ENCODE data around the gene CLIC4. TPM values are rescaled to one million over a fixed set of nuclear protein-coding genes. Genes with fewer than 3 reads are reported as not detected.
A peak's percentile ranks its signal among the peaks of the same experiment; 100 is the strongest.

Gene CLIC4
- total and polyA plus RNA-seq, 2 experiments from 2014 or later = 92.5 to 308 TPM

DNA sequence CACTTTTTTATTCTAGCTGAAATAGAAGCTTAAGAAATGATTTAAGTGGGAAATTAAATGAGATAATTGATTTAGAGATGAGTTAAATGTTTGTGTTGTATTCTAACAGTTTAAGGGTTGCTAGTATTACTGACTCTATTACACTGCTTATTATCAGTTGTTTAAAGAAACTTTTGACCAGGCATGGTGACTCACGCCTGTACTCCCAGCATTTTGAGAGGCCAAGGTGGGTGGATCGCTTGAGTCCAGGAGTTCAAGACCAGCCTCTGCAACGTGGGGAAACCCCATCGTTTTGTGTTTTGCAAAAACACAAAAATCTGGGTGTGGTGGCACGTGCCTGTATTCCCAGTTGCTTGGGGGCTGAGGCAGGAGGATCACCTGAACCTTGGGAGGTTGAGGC, 14.2 kb downstream of the CLIC4 start:
- H3K4me2 ChIP-seq = no peak overlapping the region; the same call in 1 of the 2 replicates
- H3K4me3 ChIP-seq = no peak overlapping the region
- H4K20me1 ChIP-seq (replicated peaks; ENCODE audit: insufficient read depth) = peaks cover 94% of the 10 kb centered on the region
- Mint-ChIP-seq H3K4me1 (no peaks in the 10 kb centered on the region), H3K27ac (no peak overlapping the region), H3K27me3 (ENCODE audit: insufficient read depth, low read depth, poor library complexity) (no peaks in the 10 kb centered on the region), H3K36me3 (ENCODE audit: low read depth) (peaks cover 8% of the 10 kb centered on the region; the same call in 2 of the 3 replicates), H3K4me3 (no peak overlapping the region), H3K9me3 (no peaks in the 10 kb centered on the region)
- no peak for ATAC-seq
- H2AFZ ChIP-seq = no peak overlapping the region
- H3K27me3 ChIP-seq (ENCODE audit: insufficient read depth) = no peaks in the 10 kb centered on the region
- peaks cover 100% of the 10 kb centered on the region for H3K79me2 ChIP-seq (replicated peaks; ENCODE audit: insufficient read depth)
- DNase-seq (ENCODE audit: low spot score) = no peak
- H3K4me1 ChIP-seq (ENCODE audit: insufficient read depth) = peaks cover 17% of the 10 kb centered on the region
- no peak overlapping the region for H3K27ac ChIP-seq (ENCODE audit: low read depth)
- no peaks in the 10 kb centered on the region for H3K9me2 ChIP-seq (ENCODE audit: insufficient read depth)
- 0 out of 2 replicates have a peak, but pooled peaks cover 3% of the 10 kb centered on the region for H3K36me3 ChIP-seq (ENCODE audit: insufficient read depth)
- no peaks in the 10 kb centered on the region; the same call in 1 of the 2 replicates for H3F3A ChIP-seq (replicated peaks; ENCODE audit: low read depth)
- TF ChIP-seq ZNF114 (CRISPR knock-in tag; IDR thresholded peaks at IDR 0.05) = no peak
- TF ChIP-seq EZH2phosphoT487 (IDR thresholded peaks at IDR 0.05; ENCODE audit: unreplicated experiment) = no peak

DNA sequence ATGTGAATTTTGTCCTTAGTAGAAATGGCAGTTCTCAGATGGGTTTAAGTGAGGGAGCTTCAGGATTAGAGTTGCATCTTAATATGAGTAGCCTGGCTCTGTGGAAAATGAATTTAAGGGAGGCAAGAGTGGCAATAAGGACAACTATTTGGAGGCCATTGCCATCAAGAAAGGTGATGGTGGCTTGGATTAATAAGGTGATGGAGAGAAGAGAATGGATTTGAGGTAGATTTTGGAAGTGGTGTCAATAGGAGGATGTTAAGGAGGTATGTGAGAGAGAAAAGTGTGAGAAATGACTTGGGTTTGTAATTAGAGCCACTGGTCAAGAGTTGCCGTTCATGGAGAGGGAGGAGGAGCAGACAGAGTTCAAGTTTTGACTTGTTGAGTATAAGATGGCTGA, 16.3 kb downstream of the CLIC4 start:
- Histone ChIP-seq H3F3A (replicated peaks; ENCODE audit: low read depth) (no peaks in the 10 kb centered on the region; the same call in 1 of the 2 replicates), H3K4me1 (ENCODE audit: insufficient read depth) (peaks cover 27% of the 10 kb centered on the region), H3K27me3 (ENCODE audit: insufficient read depth) (no peaks in the 10 kb centered on the region), H3K27ac (ENCODE audit: low read depth) (peak overlapping the region; percentile 52; the same call in 1 of the 2 replicates), H2AFZ (no peak overlapping the region), H4K20me1 (replicated peaks; ENCODE audit: insufficient read depth) (peaks cover 84% of the 10 kb centered on the region), H3K4me3 (no peak overlapping the region), H3K36me3 (ENCODE audit: insufficient read depth) (0 out of 2 replicates have a peak, but pooled peaks cover 3% of the 10 kb centered on the region), H3K79me2 (replicated peaks; ENCODE audit: insufficient read depth) (peaks cover 100% of the 10 kb centered on the region), H3K4me2 (no peak overlapping the region), H3K9me2 (ENCODE audit: insufficient read depth) (no peaks in the 10 kb centered on the region)
- no peak for DNase-seq (ENCODE audit: low spot score)
- TF ChIP-seq STAT1 (IDR thresholded peaks at IDR 0.05; ENCODE audit: unreplicated experiment) = no peak
- TF ChIP-seq, protein P1, sequence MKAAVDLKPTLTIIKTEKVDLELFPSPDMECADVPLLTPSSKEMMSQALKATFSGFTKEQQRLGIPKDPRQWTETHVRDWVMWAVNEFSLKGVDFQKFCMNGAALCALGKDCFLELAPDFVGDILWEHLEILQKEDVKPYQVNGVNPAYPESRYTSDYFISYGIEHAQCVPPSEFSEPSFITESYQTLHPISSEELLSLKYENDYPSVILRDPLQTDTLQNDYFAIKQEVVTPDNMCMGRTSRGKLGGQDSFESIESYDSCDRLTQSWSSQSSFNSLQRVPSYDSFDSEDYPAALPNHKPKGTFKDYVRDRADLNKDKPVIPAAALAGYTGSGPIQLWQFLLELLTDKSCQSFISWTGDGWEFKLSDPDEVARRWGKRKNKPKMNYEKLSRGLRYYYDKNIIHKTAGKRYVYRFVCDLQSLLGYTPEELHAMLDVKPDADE (IDR thresholded peaks at IDR 0.05) = no peak
- no peak for TF ChIP-seq EZH2phosphoT487 (IDR thresholded peaks at IDR 0.05; ENCODE audit: unreplicated experiment)
- TF ChIP-seq, protein P2, sequence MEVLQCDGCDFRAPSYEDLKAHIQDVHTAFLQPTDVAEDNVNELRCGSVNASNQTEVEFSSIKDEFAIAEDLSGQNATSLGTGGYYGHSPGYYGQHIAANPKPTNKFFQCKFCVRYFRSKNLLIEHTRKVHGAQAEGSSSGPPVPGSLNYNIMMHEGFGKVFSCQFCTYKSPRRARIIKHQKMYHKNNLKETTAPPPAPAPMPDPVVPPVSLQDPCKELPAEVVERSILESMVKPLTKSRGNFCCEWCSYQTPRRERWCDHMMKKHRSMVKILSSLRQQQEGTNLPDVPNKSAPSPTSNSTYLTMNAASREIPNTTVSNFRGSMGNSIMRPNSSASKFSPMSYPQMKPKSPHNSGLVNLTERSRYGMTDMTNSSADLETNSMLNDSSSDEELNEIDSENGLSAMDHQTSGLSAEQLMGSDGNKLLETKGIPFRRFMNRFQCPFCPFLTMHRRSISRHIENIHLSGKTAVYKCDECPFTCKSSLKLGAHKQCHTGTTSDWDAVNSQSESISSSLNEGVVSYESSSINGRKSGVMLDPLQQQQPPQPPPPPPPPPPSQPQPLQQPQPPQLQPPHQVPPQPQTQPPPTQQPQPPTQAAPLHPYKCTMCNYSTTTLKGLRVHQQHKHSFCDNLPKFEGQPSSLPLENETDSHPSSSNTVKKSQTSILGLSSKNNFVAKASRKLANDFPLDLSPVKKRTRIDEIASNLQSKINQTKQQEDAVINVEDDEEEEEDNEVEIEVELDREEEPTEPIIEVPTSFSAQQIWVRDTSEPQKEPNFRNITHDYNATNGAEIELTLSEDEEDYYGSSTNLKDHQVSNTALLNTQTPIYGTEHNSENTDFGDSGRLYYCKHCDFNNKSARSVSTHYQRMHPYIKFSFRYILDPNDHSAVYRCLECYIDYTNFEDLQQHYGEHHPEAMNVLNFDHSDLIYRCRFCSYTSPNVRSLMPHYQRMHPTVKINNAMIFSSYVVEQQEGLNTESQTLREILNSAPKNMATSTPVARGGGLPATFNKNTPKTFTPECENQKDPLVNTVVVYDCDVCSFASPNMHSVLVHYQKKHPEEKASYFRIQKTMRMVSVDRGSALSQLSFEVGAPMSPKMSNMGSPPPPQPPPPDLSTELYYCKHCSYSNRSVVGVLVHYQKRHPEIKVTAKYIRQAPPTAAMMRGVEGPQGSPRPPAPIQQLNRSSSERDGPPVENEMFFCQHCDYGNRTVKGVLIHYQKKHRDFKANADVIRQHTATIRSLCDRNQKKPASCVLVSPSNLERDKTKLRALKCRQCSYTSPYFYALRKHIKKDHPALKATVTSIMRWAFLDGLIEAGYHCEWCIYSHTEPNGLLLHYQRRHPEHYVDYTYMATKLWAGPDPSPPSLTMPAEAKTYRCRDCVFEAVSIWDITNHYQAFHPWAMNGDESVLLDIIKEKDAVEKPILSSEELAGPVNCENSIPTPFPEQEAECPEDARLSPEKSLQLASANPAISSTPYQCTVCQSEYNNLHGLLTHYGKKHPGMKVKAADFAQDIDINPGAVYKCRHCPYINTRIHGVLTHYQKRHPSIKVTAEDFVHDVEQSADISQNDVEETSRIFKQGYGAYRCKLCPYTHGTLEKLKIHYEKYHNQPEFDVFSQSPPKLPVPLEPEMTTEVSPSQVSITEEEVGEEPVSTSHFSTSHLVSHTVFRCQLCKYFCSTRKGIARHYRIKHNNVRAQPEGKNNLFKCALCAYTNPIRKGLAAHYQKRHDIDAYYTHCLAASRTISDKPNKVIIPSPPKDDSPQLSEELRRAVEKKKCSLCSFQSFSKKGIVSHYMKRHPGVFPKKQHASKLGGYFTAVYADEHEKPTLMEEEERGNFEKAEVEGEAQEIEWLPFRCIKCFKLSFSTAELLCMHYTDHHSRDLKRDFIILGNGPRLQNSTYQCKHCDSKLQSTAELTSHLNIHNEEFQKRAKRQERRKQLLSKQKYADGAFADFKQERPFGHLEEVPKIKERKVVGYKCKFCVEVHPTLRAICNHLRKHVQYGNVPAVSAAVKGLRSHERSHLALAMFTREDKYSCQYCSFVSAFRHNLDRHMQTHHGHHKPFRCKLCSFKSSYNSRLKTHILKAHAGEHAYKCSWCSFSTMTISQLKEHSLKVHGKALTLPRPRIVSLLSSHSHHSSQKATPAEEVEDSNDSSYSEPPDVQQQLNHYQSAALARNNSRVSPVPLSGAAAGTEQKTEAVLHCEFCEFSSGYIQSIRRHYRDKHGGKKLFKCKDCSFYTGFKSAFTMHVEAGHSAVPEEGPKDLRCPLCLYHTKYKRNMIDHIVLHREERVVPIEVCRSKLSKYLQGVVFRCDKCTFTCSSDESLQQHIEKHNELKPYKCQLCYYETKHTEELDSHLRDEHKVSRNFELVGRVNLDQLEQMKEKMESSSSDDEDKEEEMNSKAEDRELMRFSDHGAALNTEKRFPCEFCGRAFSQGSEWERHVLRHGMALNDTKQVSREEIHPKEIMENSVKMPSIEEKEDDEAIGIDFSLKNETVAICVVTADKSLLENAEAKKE (CRISPR knock-in tag; IDR thresholded peaks at IDR 0.05) = no peak
- no peak for TF ChIP-seq POLR2AphosphoS5 (IDR thresholded peaks at IDR 0.05; ENCODE audit: low read depth)
- no peak for TF ChIP-seq REST (IDR thresholded peaks at IDR 0.05; ENCODE audit: unreplicated experiment)
- no peak for TF ChIP-seq NANOG (IDR thresholded peaks at IDR 0.05; ENCODE audit: borderline replicate concordance)
- TF ChIP-seq, protein P3, sequence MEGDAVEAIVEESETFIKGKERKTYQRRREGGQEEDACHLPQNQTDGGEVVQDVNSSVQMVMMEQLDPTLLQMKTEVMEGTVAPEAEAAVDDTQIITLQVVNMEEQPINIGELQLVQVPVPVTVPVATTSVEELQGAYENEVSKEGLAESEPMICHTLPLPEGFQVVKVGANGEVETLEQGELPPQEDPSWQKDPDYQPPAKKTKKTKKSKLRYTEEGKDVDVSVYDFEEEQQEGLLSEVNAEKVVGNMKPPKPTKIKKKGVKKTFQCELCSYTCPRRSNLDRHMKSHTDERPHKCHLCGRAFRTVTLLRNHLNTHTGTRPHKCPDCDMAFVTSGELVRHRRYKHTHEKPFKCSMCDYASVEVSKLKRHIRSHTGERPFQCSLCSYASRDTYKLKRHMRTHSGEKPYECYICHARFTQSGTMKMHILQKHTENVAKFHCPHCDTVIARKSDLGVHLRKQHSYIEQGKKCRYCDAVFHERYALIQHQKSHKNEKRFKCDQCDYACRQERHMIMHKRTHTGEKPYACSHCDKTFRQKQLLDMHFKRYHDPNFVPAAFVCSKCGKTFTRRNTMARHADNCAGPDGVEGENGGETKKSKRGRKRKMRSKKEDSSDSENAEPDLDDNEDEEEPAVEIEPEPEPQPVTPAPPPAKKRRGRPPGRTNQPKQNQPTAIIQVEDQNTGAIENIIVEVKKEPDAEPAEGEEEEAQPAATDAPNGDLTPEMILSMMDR (conservative IDR thresholded peaks at IDR 0.05; ENCODE audit: low read depth in 2 of 2) = no peak
- Mint-ChIP-seq H3K4me1 (peaks cover 10% of the 10 kb centered on the region), H3K36me3 (ENCODE audit: low read depth) (peaks cover 4% of the 10 kb centered on the region; the same call in 2 of the 3 replicates), H3K4me3 (no peak overlapping the region), H3K27me3 (ENCODE audit: insufficient read depth, low read depth, poor library complexity) (no peaks in the 10 kb centered on the region), H3K27ac (no peak overlapping the region), H3K9me3 (no peaks in the 10 kb centered on the region)
- no peak for ATAC-seq

Data from GM23338 (cell line).